ENCODE results near the gene STAB2.

The STAB2 gene

GRCh38 chr12:103656291-103656690 lies 69.2 kb downstream of the STAB2 start:
- DNase-seq: no peak

DNA sequence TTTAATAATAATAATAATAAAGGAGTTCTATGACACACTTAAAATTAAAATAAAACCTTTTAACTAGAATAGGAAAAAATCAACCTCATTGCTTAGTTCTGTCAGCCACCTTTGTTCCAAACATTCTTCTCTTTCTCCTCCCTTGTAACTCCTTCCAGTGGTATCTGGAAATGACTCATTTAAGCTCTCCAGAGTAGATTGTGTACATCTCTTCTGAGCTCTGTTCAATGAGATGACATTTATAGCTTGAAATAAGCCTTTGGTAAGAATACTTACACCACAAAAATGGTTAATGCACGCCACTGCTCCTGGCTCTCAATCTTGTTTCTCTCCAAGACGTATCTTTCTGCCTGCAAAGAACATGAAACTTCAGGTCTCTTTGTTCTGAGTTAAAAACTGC lies 70.3 kb downstream of the STAB2 start:
- no peak for DNase-seq

GRCh38 chr12:103664626-103665025 lies 77.6 kb downstream of the STAB2 start:
- no peak for DNase-seq

- no peak for DNase-seq
Measured at GRCh38 chr12:103665971-103666370, 78.9 kb downstream of the STAB2 start.

- peak; percentile 15 for DNase-seq
Measured at GRCh38 chr12:103667125-103667524, 80.1 kb downstream of the STAB2 start.

- no peak for DNase-seq
Measured at GRCh38 chr12:103668520-103668919, 81.4 kb downstream of the STAB2 start.

DNA sequence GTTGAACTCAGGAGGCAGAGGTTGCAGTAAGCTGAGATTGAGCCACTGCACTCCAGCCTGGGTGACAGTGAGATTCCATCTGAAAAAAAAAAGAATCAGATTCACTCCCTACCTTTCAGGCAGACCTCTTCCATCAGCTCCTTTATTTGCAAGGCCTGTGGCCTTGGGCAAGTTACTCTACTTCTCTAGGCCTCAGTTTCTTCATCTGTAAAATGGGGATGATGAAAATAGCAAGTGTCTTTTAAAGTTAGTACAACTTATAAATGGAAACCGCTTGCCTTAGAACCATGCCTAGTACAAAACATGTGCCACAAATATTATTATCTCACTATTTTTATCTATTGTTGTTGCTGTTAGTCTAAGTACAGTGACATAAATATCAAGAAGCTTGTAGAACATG lies 84.3 kb downstream of the STAB2 start:
- no peak for DNase-seq

DNA sequence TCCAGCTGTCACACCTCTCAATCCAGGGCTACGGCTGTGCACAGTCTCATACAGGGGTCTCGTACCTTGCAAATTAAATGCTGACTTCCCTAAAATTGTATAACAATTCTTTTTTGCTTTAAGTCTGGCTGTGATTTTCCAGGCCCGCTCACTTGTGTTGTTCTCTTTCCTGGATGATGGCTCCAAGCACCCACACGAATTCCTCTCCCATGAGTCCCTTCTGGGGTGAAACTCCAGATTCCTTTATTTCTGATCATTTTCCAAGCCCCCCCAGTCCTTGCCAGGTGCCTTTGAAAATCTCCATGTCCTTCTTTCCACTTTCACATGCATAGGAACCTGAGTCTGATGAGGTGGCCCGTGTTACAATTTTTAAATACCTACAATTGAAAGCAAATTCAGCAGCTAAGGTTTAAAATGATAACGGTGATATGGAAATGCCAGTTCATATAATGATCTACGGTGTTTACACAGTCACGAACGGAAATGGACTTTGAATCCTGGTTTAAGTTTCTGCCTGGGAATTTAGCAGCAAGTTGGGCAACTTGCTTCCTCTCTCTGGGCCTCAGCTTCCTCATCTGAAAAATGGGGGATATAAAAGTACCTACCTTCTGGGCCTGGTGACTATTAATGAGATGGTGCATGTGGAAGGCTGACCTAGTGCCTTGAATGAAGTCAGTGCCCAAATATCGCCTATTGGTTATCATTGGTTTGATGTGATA lies 85.5 kb downstream of the STAB2 start:
- no peak for DNase-seq

DNA sequence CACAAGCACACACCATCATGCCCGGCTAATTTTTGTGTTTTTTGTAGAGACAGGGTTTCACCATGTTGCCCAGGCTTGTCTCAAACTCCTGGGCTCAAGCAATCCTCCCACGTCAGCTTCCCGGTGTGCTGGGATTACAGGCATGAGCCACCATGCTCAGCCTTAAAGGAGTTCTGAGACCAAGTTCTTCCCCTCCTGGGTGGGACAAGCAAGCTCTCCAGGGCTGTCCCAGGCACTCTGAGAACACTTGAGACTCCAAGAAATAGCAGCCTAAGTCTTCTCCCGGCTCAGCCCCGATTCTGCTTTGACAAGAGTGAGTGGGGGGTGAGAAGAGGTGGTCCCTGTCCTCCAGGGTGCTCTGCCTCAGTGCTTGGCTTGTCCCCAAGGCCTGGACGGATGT lies 86.4 kb downstream of the STAB2 start:
- DNase-seq: no peak

DNA sequence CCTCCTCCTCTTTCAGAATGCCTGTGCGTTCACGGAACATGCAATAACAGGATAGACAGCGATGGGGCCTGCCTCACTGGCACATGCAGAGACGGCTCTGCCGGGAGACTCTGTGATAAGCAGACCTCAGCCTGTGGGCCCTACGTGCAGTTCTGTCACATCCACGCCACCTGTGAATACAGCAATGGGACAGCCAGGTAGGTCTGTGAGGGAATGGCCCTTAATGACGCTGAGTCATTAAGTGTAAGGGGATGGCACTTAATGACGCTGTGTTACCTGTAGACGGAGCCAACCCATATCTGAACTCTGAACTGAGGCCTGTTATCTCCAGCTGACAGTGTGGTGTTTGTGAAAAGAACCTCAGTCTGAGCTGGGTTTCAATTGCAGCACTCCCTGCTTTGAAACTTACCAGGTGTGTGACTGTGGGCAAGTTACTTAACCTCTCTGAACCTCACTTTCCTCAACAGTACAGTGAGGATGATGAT lies 86.9 kb downstream of the STAB2 start:
- no peak for DNase-seq

GRCh38 chr12:103676893-103677292 lies 89.8 kb downstream of the STAB2 start:
- DNase-seq: no peak

DNA sequence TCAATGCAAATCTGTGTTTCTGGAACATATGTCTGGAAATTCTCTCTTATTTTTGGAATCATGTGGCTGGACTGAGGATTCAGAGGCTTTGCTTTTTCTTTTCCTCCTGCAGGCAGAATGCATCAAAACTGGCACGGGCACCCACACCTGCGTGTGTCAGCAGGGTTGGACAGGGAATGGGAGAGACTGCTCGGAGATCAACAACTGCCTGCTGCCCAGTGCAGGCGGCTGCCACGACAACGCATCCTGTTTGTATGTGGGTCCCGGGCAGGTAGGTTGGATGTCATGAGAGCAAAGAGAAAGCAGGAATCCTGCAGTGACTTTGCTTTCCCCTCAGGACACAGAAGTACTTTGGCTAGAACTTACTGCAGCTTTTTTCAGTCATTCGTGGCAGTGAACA lies 90.3 kb downstream of the STAB2 start:
- peak; percentile 71 for DNase-seq

GRCh38 chr12:103677905-103678304 lies 90.8 kb downstream of the STAB2 start:
- no peak for DNase-seq

DNA sequence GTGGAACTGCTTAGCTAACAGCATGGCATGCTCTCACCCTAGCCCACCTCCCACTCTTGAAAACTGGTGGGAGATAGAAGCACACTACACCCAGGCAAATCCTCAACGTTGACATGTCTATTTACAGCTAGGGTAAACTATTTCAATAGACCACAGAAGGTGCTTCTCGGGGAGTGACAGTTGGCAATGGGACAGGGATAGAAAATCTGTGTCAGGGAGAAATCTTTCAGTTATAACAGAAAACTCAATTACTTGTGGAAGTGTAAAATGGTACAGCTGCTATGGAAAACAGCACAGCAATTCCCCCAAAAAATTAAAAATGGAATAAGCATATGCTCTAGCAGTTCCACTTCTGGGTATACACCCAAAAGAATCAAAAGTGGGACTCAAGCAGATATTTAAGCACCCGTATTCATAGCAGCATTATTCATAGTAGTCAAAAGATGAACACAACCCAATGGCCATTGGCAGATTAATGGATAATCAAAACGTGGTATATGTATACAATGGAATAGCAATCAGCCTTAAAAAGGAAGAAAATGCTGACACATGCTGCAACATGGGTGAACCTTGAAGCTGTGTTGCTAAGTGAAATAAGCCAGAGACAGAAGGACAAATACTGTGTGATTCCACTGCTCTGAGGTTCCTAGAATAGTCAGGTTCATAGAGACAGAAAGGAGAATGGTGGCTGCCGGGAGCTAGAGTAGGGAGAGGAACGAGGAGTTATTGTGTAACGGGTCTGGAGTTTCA lies 92.5 kb downstream of the STAB2 start:
- DNase-seq: no peak

DNA sequence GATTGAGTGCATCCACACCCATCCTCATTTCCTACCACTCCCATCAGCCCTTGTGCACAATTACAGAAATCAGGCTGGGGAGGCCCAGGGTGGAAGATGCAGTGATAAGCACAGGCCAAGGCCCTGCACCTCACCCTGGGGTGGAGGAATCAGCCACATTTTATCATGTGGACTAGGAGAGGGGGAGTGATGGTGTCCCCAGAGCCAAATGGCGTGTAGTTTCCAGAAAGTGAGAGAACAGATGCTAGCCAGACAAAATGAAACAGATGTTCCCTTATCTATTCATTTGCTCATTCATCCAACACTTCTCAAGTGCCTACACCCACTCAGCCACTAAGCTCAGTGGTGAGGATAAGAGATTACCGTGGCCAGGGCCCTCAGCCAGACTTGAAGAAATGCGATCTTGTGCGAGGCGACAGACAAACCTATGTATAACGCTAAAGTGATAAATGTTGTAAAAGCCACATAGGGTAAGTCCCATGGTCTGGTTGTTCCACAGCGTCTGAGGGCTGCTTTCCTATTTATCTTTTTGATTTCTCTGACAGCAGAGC lies 93.6 kb downstream of the STAB2 start:
- no peak for DNase-seq

DNA sequence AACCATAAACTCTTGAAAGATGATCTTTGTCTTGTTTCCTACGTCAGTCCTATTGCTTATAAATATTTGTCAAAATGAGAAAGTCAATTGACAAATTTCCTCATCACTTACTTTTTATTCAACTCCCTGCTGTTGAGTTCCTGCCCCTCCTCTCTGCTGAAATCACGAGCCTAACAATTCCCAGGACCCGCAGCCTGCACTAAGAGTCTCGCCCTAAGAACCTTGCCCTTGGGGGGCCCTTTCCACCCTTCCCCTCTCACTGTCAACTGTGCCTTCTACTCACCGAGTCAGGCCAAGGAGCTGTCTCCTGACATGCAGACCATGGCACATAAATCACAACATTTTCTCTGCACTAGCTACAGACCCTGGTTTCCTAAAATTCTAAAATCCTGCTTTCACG lies 99.0 kb downstream of the STAB2 start:
- no peak for DNase-seq

DNA sequence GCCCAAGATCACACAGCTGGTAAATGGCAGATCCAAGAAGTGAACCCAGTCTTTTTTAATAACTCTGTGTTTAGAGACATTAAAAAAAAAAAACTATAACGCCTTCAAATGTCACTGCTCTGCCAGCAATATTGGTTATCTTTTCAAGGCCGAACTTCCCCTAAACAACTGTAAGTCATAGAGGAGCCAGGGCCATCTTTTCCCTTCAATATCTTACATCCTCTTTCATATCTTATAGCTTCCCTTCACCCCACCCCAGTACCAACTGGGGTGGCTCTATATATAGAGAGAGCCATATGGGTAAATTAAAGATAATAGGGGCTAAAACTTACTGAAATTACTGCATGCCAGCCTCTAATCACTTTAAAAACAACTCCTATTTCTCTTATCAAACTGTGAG lies 100.2 kb downstream of the STAB2 start:
- DNase-seq: no peak

DNA sequence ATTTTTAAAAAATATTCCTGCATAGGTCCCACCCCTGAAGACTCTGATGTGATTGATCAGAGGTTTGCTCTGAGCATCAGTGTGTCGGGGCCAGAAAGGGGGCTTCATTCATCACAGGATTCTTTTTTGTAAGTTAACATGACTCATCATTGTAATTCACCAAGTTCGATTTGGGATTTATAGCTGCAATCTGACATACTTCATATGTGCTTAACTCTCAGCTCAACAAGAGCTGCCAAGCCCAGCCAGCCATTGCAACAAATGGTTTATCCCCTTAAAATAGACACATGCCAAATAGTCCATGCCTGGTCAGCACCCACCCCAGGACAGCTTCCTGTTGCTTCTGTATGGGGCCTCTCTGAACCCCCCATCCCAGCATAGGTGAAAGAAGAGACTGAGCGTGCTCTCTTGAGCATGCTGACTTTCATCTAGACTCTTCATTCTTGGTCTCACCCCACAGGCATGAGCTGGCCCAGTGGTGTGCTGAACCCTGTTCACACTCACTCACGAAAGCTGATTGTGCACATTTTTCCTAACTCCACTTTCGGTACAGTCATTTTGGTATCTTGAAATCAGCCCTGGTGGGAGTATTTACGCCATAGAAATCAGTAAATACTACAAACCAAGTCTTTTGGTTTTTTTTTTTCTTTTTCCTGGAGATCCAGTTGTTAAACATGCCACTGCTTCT lies 101.4 kb downstream of the STAB2 start:
- no peak for DNase-seq

GRCh38 chr12:103690426-103690825 lies 103.4 kb downstream of the STAB2 start:
- no peak for DNase-seq

DNA sequence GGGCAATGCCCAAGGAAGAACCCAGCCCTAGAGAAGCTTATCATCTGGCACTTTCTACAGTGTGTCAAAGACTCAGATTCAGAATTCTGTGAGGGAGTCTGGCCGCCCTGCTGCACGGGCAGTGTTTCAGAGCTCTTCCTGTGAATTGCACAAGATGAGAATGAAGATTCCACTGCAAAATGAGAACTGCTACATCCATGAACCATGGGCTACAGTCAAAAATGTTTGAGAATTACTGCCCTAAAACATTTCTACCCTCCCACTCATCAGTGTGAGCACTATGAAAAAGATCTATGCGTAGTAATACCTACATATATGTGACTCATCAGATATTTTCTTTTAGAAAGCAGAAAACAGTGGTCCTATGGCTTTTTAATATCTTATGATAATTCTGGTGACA lies 104.0 kb downstream of the STAB2 start:
- no peak for DNase-seq

GRCh38 chr12:103696101-103696500 lies 109.0 kb downstream of the STAB2 start:
- DNase-seq: peak; percentile 16

DNA sequence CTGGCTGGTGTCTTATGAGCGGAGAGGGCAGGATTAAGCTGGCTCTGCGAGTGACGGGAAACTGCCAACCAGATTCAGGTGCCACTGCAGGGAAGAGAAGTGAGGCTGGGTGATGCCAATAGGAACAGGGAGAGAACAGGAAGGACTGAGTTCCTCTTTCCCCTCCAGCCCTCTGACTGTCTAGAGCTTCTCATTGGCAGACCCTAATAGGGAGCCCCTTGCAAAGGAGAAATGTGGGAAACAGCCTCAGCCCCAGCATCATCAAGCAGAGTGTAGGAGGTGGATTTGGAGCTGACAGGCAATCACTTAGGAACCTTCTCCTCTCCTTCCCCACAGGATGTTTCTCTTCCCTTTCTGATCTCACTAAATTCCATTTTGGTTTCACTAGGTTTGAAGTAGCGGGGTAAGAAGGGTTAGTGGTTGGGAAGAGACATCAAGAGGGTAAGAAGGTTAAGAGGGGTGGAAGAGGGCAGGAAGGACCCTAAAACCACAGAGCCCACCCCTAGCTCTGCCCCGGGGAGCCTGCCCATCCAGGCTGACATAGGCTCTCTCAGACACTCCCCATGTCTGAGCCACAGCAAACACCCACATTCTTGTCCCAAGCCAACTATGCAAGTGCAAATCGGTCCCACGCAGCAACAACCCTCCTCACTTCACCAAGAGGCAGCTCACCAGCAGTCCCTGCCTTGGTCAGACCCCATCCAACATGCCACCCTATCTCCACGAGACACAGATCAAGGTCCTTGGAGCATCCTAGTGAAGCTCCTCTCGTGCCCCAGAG lies 111.1 kb downstream of the STAB2 start:
- DNase-seq: no peak

All from NCI-H774 (cell line).